Sigmoid colon (tissue), 4 donors: ENCODE results near the gene C1QL2.

Experiments used
- CTCF ChIP-seq, 4 experiments: fragments of 450-650 bp in 3 of 4; fragments of 200-600 bp in 1 of 4; IDR thresholded peaks; one replicate each; pipeline ENCODE4 v1.5.1; 2016 to 2019; ENCODE audit warnings: antibody characterized with exemption in 4 of 4, mild to moderate bottlenecking in 3 of 4, moderate library complexity in 2 of 4
- POLR2A ChIP-seq, 2 donors: fragments of 450-650 bp; IDR thresholded peaks; one replicate each; pipeline ENCODE4 v1.6.1; 2016; ENCODE audit warnings: antibody characterized with exemption in 2 of 2, mild to moderate bottlenecking in 2 of 2, moderate library complexity in 2 of 2
- POLR2AphosphoS5 ChIP-seq, 4 donors: sonication (generic); formaldehyde crosslinking; IDR thresholded peaks; one replicate each; pipeline ENCODE4 v1.6.1; 2017; ENCODE audit warnings: antibody characterized with exemption in 4 of 4

DNA sequence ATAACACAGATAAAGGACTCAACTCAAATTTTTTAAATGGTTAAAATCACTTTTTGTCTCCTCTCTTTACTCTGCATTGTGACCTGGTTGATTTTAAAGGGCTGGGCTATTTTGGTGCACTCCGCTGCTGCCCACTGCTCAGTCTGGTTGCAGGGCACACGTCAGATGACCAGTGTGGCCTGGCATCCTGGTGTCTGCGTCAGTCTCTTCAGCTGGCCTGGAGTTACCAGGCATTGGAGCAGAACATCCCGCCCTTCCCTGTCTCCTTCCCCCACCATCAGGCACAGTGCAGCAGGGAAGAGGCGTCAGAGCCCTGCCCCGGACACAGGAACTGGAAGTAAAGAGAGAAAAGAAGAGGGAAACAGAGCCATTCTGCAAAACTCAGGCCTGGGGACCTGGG lies 8.9 kb downstream of the C1QL2 start:
- TF ChIP-seq CTCF (IDR thresholded peaks at IDR 0.05) (no peak), POLR2A (IDR thresholded peaks at IDR 0.05) (no peak), POLR2AphosphoS5 (IDR thresholded peaks at IDR 0.05) (no peak)
